HG03064 (cell line): ENCODE measurements around the gene COL21A1.

Experiments used
- ATAC-seq: cut with Tn5 transposase; IDR thresholded peaks from one replicate; pipeline ENCODE4 v1.9.1; 2021; ENCODE audit warnings: low read depth; ENCODE audit not compliant: unreplicated experiment

The COL21A1 gene

DNA sequence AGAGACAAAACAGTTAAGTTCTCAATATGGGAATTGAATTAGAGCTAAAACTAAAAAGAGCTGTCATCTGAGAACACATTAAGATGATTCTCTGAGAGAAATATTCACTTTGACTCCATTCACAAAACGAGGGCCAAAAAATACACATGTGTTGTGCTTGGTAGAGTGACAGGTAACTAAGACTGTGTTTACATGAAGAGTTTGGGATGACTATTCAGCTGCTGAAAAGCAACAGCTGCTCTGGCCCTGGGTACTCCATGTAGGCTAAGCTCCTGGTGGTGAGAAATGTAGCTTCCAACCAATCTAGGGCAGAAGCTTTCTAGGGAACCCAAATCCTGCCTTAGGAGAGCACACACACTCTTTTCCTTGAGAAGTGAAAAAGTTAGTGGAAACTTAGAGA is 184.5 kb downstream of the COL21A1 start:
- no peak for ATAC-seq

DNA sequence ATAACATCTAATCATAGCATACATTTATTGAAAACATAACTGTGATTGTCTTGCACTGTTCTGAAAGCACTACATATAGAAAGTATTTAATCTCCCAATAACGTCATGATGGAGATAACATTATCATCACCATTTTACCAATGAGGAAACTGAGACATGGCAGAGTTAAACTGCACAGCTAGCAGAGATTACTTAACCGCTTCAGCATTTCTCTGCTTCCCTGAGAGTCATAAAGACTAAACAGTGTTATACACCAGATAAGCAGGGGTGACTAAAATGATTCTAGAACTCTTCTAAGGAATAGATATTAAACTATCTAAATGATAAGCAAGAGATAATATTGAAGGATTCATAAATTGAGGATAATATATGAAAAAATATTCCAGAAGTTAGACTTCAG is 188.7 kb downstream of the COL21A1 start:
- no peak for ATAC-seq

GRCh38 chr6:56055081-56055704 is 192.2 kb downstream of the COL21A1 start:
- ATAC-seq, result no peak

DNA sequence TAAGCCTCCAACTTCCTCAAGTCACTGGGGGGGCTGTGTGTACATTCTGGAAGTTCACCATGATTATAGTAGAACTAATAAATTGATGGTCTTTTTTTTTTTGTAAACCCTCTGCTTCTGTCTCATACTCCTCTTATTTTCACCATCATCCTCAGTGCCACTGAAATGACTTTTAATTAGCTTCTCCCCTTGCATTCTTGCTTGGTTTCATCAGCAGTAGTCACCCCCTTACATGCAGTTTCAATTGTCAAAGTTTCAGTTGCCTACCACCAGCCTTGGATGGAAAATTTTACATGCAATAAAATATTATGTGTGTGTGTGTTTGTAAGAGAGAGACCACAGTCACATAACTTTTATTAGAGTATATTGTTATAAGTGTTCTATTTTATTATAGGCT is 196.2 kb downstream of the COL21A1 start:
- ATAC-seq, result no peak

- no peak for ATAC-seq
Measured at GRCh38 chr6:56050530-56051201, 196.7 kb downstream of the COL21A1 start.

DNA sequence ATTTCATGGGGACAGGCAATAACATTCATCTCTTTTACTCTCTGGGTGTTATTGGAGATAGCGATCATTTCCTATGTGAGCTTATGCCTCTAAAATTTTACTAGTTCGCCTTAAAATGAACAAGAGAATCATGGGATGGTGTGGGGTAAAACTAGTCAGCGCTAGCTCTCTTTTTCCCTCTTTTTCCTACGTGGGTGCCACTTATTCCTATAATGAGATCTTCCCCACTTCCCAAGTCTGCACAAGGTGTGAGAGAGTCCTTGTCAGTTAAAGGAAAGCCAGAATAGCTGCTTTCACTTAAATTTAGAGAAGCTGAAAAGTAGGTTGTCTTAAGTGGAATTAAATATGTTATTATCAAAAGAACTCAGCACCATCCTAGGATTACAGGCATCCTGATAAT is 198.8 kb downstream of the COL21A1 start:
- ATAC-seq, result no peak

DNA sequence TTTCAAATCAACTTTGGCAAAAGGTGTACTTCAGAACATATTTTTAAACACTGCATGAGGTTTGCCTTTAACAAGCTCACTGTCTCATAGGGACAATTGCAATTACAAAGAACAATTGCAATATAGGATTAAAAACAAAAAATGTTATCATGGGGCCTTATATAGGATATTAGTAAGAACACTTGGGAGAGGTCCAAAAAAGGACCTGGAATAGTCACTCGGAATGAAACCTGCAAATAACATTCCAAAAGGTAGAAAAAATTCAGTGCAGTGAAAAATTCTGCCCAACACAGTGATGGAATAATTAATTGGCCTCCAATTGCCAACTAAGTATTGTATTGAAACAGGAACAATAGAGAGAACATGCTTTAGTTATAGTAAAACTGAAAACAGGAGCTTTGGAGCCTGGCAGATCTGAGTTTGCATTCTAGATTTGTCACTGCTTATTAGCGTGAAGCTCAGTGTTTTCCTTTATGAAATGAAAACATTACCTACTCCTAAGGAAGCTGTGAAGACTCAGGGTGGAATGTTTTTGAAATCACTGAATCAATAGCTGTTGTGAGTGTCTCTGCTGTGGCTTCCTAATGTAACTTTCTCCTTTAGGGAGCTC is 199.3 kb downstream of the COL21A1 start:
- ATAC-seq, result no peak

DNA sequence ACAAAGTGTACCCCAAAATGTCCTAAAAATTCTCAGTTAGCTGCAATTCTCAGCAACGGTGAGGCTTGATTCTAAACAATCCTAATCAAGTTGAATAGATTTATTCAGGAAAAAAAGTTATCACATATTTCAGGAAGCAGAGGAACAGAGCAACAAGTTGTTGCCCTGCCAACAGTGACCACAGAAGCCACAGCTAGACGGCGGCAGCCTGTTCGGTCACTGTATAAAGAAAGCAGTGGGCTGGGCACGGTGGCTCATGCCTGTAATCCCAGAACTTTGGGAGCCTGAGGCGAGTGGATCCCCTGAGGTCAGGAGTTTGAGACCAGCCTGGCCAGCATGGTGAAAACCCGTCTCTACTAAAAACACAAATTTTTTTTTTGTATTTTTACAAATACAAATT is 200.8 kb downstream of the COL21A1 start:
- no peak for ATAC-seq

GRCh38 chr6:56043761-56044160 is 203.6 kb downstream of the COL21A1 start:
- no peak for ATAC-seq

GRCh38 chr6:56043076-56043475 is 204.3 kb downstream of the COL21A1 start:
- no peak for ATAC-seq

GRCh38 chr6:56041591-56041990 is 205.8 kb downstream of the COL21A1 start:
- no peak for ATAC-seq

- ATAC-seq, result no peak
Measured at GRCh38 chr6:56040889-56041301, 206.5 kb downstream of the COL21A1 start.

GRCh38 chr6:56040223-56040622 is 207.2 kb downstream of the COL21A1 start:
- ATAC-seq, result no peak

DNA sequence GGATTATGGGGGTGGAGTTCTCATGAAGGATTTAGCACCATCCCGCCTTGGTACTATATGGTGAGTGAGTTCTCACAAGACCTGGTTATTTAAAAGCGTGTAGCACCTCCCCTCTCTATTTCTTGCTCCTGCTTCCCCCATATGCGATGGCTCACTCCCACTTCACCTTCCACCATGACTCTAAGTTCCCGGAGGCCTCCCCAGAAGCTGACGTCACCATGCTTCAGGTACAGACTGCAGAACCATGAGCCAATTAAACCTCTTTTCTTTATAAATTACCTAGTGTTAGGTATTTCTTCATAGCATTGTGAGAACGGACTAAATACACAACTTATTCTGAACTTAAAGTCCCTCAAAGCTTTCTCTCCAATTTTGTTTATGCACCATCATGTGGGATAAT is 208.6 kb downstream of the COL21A1 start:
- ATAC-seq, result no peak

GRCh38 chr6:56037601-56038000 is 209.8 kb downstream of the COL21A1 start:
- no peak for ATAC-seq

DNA sequence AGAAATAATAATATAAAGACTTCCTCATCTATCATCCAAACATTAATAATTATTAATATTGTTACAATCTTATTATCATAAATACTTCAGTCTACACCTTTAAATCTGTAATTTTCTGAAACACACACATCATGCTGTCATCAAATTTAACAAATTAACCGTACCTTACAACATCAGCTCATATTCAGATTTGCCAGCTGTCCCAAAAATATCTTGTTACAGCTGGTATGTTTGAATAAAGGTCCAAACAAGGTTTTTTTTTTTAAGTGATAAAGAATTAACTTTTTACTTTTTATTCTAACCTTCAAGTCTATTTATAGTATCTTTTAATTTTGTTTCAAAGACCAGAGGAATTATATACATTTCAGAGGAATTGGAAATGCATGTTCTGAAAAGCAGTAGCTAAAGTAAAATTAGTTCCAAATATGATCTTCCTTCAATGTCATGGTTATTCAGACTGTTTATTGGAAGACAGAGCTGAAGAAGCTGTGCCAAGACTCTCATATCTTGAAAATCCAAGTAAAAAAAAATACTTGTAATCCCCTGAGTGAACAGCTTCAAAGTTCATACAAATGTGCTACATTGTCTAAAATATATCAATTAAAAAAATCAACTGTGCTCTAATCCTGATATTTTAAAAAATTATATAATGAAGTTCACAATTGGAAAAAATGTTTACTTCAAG is 210.3 kb downstream of the COL21A1 start:
- ATAC-seq, result no peak

- ATAC-seq, result no peak
Measured at GRCh38 chr6:56033401-56033800, 214.0 kb downstream of the COL21A1 start.

- ATAC-seq, result no peak
Measured at GRCh38 chr6:56032715-56033260, 214.6 kb downstream of the COL21A1 start.

DNA sequence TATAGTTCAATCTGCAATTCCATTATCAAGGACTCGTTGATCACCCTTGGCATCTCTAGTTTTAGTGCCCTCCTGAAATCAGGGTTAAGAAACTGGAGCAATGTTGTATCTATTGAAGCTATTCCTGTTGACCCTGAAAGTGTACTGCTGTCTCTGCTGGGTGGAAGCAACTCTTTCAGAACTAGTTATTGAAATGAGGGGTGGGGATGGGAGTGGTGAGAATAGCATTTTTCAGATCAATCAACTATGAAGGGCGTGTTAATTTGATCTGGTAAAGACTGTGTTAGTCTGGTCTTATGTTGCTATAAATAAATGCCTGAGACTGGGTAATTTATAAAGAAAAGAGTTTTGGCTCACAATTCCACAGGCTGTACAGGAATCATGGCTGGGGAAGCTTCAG is 219.5 kb downstream of the COL21A1 start:
- no peak for ATAC-seq

GRCh38 chr6:56026455-56027180 is 220.8 kb downstream of the COL21A1 start:
- no peak for ATAC-seq

DNA sequence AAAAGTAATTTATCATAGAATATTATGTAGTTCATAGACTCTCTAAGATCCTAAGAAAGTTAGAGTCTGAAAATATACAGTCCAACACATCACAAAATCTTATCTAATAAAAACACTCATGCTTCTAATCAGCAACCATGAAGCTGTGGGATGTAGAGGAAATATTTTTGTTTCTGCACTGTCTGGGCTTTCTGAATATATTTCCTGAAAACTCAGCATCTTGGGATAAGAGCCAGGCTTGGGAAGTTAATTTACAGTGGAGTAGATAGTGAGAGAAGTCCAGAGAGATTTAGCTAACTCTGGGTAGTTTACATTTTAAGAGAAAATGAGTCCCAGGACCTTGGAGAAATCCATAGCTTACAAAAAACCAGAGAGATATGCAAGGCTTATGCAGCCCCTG is 221.6 kb downstream of the COL21A1 start:
- no peak for ATAC-seq
